Parathyroid adenoma (tissue), 2 donors: ENCODE data around the gene GRIK4.

Experiments used
- H2AFZ ChIP-seq: fragments of 300-600 bp; sonication (generic); one replicate; pipeline ENCODE4 v1.7.0; 2017; ENCODE audit warnings: antibody characterized with exemption, mild to moderate bottlenecking
- H3K27ac ChIP-seq: fragments of 300-600 bp; sonication (generic); one replicate; pipeline ENCODE4 v1.7.0; 2017
- H3K27me3 ChIP-seq: fragments of 300-600 bp; sonication (generic); one replicate; pipeline ENCODE4 v1.7.0; 2017; ENCODE audit warnings: low read length; ENCODE audit not compliant: control insufficient read depth, insufficient read depth
- H3K36me3 ChIP-seq: fragments of 300-600 bp; sonication (generic); one replicate; pipeline ENCODE4 v1.7.0; 2017; ENCODE audit warnings: low read length; ENCODE audit not compliant: control insufficient read depth, insufficient read depth
- H3K4me1 ChIP-seq: fragments of 300-600 bp; sonication (generic); one replicate; pipeline ENCODE4 v1.7.0; 2017; ENCODE audit warnings: control low read depth
- H3K4me2 ChIP-seq: fragments of 300-600 bp; sonication (generic); one replicate; pipeline ENCODE4 v1.7.0; 2017; ENCODE audit warnings: low read length
- H3K4me3 ChIP-seq: fragments of 300-600 bp; sonication (generic); one replicate; pipeline ENCODE4 v1.7.0; 2017; ENCODE audit warnings: low read depth, low read length
- H3K79me2 ChIP-seq: fragments of 300-600 bp; sonication (generic); one replicate; pipeline ENCODE4 v1.7.0; 2017; ENCODE audit warnings: control low read depth
- H3K9ac ChIP-seq: fragments of 300-600 bp; sonication (generic); one replicate; pipeline ENCODE4 v1.7.0; 2017; ENCODE audit warnings: mild to moderate bottlenecking
- H3K9me3 ChIP-seq: fragments of 300-600 bp; sonication (generic); one replicate; pipeline ENCODE4 v1.7.0; 2017; ENCODE audit warnings: low read length; ENCODE audit not compliant: control insufficient read depth
- CTCF ChIP-seq: fragments of 300-600 bp; sonication (generic); IDR thresholded peaks from one replicate; pipeline ENCODE4 v1.7.0; 2017; ENCODE audit warnings: antibody characterized with exemption, mild to moderate bottlenecking
- donor health status: primary hyperparathyroidism.

GRIK4 gene

DNA sequence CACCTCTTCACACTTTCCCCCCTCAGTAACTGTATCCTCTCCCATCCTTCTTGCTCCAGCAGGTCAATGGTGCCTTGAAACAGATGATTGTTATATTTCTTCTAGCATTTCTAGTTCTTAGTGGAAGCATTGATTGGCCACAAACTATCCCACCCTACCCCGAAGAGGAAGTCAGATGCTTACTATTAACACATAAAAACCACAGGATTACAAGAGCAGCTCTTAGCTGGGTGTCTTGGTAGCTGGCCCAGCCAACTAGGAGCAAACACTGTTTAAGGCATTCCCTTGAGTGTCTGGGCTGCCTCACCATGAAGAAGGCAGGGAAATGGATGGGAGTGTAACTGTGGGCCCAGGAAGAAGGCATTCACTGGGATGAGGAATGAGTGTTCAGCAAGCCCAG lies 176.6 kb downstream of the GRIK4 start:
- no peaks in the 10 kb centered on the region for H3K36me3 ChIP-seq
- no peak overlapping the region for H2AFZ ChIP-seq
- no peak overlapping the region for H3K9ac ChIP-seq
- H3K27me3 ChIP-seq: no peaks in the 10 kb centered on the region
- H3K4me2 ChIP-seq: no peak overlapping the region
- H3K4me1 ChIP-seq: no peaks in the 10 kb centered on the region
- no peaks in the 10 kb centered on the region for H3K79me2 ChIP-seq
- H3K4me3 ChIP-seq: no peak overlapping the region
- H3K27ac ChIP-seq: no peak overlapping the region
- TF ChIP-seq CTCF: no peak
- H3K9me3 ChIP-seq: no peaks in the 10 kb centered on the region

- Histone ChIP-seq H3K4me2 (no peak overlapping the region), H3K4me3 (no peak overlapping the region), H3K36me3 (no peaks in the 10 kb centered on the region), H3K27me3 (no peaks in the 10 kb centered on the region), H3K79me2 (no peaks in the 10 kb centered on the region), H2AFZ (no peak overlapping the region), H3K27ac (no peak overlapping the region), H3K9ac (no peak overlapping the region), H3K9me3 (no peaks in the 10 kb centered on the region), H3K4me1 (no peaks in the 10 kb centered on the region)
- no peak for TF ChIP-seq CTCF
Measured at GRCh38 chr11:120689596-120690275, 178.2 kb downstream of the GRIK4 start.

DNA sequence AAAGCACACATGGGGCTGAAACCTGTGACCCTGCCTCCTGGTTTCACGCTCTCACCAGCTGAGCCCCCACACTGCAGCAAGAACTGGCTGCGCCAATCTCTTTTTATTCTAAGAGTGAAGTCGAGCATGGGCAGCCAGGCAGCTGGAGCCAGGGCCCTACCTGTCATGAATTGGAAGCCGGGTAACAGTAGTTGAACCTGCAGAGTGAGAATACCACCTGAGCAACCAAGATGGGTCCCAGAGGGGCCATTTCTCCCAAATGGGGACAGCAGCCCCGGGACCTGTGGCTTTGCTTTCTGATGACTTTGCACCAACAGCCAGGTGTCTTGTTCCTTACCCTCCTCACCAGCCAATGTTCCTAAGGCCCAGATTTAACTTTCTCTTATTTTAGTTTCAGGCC lies 178.9 kb downstream of the GRIK4 start:
- H3K4me3 ChIP-seq: no peak overlapping the region
- no peak overlapping the region for H3K9ac ChIP-seq
- no peaks in the 10 kb centered on the region for H3K9me3 ChIP-seq
- no peak for TF ChIP-seq CTCF
- no peak overlapping the region for H3K27ac ChIP-seq
- no peak overlapping the region for H3K4me2 ChIP-seq
- no peaks in the 10 kb centered on the region for H3K79me2 ChIP-seq
- no peaks in the 10 kb centered on the region for H3K27me3 ChIP-seq
- H2AFZ ChIP-seq: no peak overlapping the region
- no peaks in the 10 kb centered on the region for H3K4me1 ChIP-seq
- no peaks in the 10 kb centered on the region for H3K36me3 ChIP-seq

GRCh38 chr11:120694726-120695125 lies 183.2 kb downstream of the GRIK4 start:
- H3K27me3 ChIP-seq: no peaks in the 10 kb centered on the region
- no peak for TF ChIP-seq CTCF

DNA sequence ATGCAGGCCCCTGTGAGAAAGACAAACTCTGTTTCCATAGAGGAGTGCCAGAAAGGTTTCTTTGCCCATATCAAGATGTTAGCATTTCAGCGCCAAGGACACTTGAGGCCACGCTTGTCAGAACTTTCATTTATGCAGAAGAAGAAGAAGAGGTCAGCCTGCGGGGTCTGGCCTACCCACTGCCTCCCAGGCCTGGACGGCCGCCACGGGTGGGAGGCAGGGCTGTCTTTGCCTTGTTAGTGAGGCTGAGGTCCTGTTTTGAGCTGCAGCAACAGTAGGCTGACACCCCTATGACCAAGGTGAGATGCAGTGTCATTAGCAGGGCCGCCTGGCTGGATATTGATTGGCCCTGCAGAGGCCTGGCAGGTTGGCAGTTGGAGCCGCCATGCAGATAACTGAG lies 183.9 kb downstream of the GRIK4 start:
- Histone ChIP-seq H3K27me3 (no peaks in the 10 kb centered on the region), H3K4me2 (no peak overlapping the region), H3K9me3 (no peaks in the 10 kb centered on the region)

More at GRCh38 chr11:120694726-120695125, 183.2 kb downstream of the GRIK4 start:
- Histone ChIP-seq H3K9me3 (no peaks in the 10 kb centered on the region), H3K36me3 (no peaks in the 10 kb centered on the region), H3K9ac (no peak overlapping the region), H2AFZ (no peak overlapping the region), H3K79me2 (no peaks in the 10 kb centered on the region), H3K27ac (no peak overlapping the region), H3K4me1 (no peaks in the 10 kb centered on the region), H3K4me3 (no peak overlapping the region), H3K4me2 (no peak overlapping the region)

More for the DNA sequence above, 183.9 kb downstream of the GRIK4 start:
- no peak overlapping the region for H3K9ac ChIP-seq
- no peaks in the 10 kb centered on the region for H3K79me2 ChIP-seq
- no peaks in the 10 kb centered on the region for H3K4me1 ChIP-seq
- H2AFZ ChIP-seq: no peak overlapping the region
- H3K4me3 ChIP-seq: no peak overlapping the region
- no peaks in the 10 kb centered on the region for H3K36me3 ChIP-seq
- no peak overlapping the region for H3K27ac ChIP-seq
- no peak for TF ChIP-seq CTCF
